GM03348 (cell line): ENCODE results near the gene ZNF800.
A peak's percentile ranks its signal among the peaks of the same experiment; 100 is the strongest.

ENCODE experiments used
- DNase-seq: peaks from one replicate; pipeline ENCODE4 v3.0.0; 2012; ENCODE audit warnings: low spot score

The ZNF800 gene

GRCh38 chr7:127348247-127348631, 44.3 kb downstream of the ZNF800 start:
- no peak for DNase-seq

DNA sequence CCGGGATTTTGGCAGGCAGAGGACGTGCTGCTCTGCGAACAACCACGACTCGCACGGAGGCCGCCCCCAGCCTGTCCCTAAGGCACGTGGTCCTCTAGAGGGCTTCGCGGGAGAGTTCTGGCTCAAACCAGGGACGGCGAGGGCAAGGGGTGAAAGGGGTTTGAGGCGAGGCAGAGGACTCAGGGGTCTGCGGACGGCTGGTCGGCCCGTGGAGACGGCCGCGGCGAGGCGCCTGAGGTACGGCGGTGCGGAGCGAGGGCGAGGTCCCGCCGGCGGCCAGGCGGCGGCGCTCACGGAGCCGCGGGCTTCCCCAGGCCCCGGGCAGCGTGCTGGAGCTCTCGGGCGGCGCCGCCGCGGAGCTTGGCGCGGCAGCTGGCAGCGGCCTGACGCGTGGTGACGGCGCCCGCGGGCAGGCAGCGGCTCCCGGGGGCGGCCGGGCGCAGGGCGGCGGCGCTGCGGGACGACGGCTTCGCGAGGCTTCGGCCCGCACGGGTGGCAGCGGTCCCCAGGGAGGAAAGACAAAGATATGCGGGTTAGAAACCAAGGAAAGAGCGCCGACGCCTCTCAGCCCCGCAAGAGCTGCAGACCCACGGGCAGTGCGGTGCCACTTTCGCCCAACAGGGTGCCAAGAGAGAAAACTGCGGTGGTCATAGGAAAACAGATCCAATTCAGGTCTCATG, 44.8 kb downstream of the ZNF800 start:
- DNase-seq, result peak; percentile 94

DNA sequence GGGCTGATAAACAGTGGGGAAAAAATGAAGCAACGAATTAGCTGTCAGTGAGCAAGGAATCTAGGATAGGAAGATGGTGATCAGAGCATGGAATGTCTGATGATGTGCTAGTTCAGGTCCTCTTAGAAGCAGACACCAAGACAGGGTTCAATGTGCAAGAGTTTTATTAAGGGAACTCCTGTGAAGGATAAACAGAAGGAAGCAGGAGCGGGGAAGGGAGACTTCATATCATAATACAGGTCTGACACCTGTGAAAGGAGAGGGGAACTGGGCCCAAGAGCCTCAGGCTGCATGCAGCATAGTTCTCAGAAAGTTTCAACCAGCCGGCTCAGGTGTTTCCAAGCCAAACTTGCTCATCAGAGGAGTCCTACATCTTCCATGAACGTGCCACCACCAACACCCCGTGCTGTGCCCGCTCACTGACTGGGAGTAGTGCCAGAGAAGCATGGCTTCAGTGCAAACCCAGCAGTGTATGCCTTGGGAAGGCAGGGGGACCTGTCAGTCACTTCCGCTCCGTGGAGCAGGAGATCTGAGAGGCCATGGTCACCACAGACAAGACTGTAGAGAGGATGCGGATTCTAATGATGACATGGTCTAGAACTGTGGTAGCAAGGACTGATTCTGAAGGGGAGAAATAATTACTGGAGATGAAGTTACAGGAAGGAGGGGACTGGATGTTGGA, 45.8 kb downstream of the ZNF800 start:
- DNase-seq, result no peak

DNA sequence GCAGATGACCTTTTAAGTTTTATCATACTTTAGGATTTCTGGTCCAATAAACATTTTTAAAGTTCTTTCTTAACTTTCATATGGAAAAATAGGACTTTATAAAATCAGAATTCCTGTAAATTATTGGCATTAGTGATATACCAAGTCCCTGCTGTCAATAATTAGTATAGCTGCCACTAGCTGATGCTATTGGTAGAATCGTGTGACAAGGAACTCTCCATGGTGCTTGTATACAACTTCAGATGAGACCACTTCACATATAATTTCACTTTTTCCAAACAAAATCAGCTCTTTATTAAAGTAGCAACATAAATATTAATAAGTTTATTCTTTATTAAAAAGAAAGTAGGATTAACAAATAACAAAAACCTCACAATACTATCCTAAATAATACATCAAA, 49.9 kb downstream of the ZNF800 start:
- no peak for DNase-seq

- no peak for DNase-seq
These were observed 54.4 kb downstream of the ZNF800 start for GRCh38 chr7:127338122-127338521.

DNA sequence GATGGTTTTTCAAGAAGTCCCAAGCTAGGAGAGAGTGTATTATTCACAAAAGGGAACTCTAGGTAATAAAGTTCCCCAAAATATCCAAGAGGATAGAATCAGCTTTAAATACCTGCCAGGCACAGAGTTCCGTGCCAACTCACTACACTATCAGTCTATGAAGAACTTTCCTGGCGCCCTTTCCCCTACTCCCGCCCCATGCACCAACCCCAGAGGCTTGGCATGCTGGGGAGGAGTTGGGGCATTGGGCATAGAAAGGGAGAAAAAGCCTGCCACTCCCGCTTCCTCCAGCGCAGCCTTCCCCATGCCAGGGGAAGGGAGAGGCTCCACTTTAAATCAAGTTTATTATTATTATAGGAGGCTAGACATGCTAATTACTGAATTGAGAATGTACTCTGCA, 54.9 kb downstream of the ZNF800 start:
- no peak for DNase-seq

DNA sequence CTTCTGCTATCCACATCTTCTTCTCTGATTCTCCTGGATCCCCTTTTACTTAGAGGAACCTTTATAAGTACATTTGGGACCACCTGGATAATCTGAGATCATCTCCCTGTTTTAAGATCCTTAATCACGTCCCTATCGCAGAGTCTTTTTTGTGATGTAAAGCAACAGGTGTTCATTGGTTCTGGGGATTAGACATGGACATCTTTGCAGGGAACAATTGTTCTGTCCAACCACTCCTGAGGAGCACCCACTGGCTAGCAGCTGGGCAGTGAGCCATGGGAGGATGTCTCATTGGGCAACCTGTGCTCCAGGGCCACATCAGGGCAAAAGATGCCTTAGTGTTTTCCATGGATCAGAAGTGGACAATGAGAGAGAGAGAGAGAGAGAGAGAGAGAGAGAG, 56.0 kb downstream of the ZNF800 start:
- DNase-seq, result no peak

DNA sequence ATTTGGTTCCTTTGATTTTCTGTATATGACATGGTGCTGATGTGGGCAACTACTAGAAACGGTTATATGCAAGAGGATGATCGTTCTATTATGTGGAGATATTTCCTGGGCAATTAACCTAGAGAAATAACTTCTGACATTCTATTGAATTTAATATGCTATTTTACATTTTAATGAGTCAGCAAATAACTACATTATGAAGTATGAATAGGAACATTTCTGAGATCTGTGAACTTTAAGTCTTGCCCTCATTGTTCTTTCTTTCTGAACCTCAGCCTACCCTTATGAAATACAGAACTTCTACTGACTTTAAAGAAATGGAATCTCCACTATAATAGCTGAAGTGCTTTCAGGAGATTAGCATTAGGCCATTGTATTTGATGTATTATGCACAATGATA, 59.6 kb downstream of the ZNF800 start:
- DNase-seq, result no peak

DNA sequence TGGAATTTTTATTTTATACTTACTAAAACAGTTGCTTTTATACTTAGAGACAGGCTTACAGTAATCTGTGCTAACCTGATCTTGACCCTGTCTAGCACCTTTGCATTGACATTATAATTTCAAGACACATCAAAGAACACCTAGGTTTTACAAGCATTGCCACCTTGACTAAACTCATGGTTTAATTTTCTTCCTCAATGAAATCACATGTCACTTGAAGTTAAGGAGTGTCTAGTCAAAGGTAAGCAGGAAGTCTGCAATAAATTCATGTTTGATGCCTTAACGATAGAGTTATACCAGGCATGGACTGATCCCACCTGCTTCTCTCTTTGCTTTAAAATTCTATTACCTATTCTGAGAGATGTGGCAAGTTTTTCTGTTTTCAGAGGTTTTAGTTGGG, 62.4 kb downstream of the ZNF800 start:
- DNase-seq, result no peak

- DNase-seq, result no peak
These were observed 69.5 kb downstream of the ZNF800 start for GRCh38 chr7:127322832-127323493.

DNA sequence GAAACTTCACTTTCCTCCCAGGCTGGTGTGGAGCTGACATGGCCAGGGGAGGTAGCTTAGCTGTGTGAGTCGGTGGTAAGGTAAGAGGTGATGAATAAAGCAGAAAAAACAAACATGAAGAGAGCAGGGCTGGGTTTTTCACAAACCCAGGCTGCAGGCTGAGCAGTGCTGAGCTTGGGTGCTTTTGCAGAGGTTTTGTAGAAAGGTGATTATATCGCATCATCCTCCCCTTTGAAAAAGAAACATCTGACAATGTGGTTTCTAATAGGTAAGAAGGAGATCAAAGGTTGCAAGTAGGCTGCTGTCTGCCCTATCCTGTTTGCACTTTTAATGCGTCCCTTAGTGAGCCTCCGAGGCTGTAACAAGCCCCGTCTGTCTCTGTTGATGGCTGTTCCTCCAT, 70.2 kb downstream of the ZNF800 start:
- no peak for DNase-seq

DNA sequence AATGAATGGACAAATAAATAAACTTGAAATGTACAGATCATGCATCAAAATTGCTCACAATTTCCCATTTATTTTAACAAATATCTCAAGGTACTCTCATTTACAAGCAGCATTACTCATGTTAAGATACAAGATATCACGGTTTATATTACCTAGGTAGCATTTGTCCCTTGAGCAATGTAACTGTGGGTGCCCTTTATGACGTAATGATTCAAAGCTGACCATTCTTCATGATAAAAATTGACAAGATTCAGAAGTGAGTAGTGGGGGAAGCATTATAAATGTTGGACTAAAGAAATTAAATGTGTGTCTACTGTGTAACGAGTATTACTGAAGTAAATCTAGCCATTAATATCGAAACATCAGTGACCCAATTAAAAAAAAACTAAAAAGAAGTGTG, 71.5 kb downstream of the ZNF800 start:
- DNase-seq, result no peak
